GM12878 (cell line): Measurements from ENCODE around the gene TSPEAR. TPM values are rescaled to one million over a fixed set of nuclear protein-coding genes. Genes with fewer than 3 reads are reported as not detected.

Experiments used
- ATAC-seq: fragments of 200-7000 bp; cut with Tn5 transposase; 3 replicates; pipeline ENCODE4 v1.9.1; 2020; ENCODE audit warnings: mild to moderate bottlenecking, moderate library complexity
- BruUV-seq: library from RNA; stranded (reverse); fragments of 400-500 nt; replicated peaks from 2 replicates; lab custom pipeline; 2021; lab: Mats Ljungman, UMichigan
- CTCF ChIA-PET: fragments of 300-600 bp; sonication (Branson Sonifier 250); formaldehyde crosslinking; extraction: SDS; loops from one replicate; lab custom pipeline; 2021; ENCODE audit warnings: inconsistent platforms; lab: Yijun Ruan, JAX
- POLR2A ChIA-PET: fragments of 350-600 bp; formaldehyde crosslinking; extraction: SDS; loops from one replicate; lab custom pipeline; 2021; ENCODE audit warnings: inconsistent platforms; lab: Charles Lee
- RAD21 ChIA-PET: fragments of 300-600 bp; sonication (Branson Sonifier 250); formaldehyde crosslinking; loops from one replicate; lab custom pipeline; 2023; ENCODE audit warnings: antibody characterized with exemption; ENCODE audit not compliant: unreplicated experiment; lab: Charles Lee
- SMC1A ChIA-PET: fragments of 300-600 bp; sonication (Branson Sonifier 250); formaldehyde crosslinking; loops from one replicate; lab custom pipeline; 2023; ENCODE audit not compliant: unreplicated experiment, uncharacterized antibody; lab: Charles Lee
- DNase-seq: peaks from one replicate; pipeline ENCODE4 v3.0.0-alpha.2; 2011; ENCODE audit warnings: low read depth, low spot score
- FAIRE-seq: peaks from 3 replicates; lab custom pipeline; 2011; peaks lifted over from hg19 to GRCh38; lab: Jason Lieb, UNC
- H2AFZ ChIP-seq: 2 replicates; pipeline ENCODE4 v1.6.0; 2011; ENCODE audit warnings: low read depth, low read length, control low read depth; ENCODE audit not compliant: control insufficient read depth
- H3K27ac ChIP-seq: 2 replicates; pipeline ENCODE4 v1.5.1; 2011; ENCODE audit warnings: control low read depth; ENCODE audit not compliant: control insufficient read depth, insufficient read depth
- H3K27me3 ChIP-seq, 2 experiments: replicated peaks in 1 of 2; 2 replicates each; pipeline versions ENCODE4 v1.6.0 to v1.6.1; 2011; ENCODE audit warnings: low read length in 1 of 2; ENCODE audit not compliant: control insufficient read depth in 2 of 2, insufficient read depth in 2 of 2
- H3K36me3 ChIP-seq, 2 experiments: 2 replicates each; pipeline ENCODE4 v1.5.1; 2011; ENCODE audit warnings: low read length in 1 of 2; ENCODE audit not compliant: control insufficient read depth in 2 of 2, insufficient read depth in 2 of 2
- H3K4me1 ChIP-seq: 2 replicates; pipeline ENCODE4 v1.6.1; 2011; ENCODE audit warnings: mild to moderate bottlenecking, low read length, moderate library complexity, mixed read lengths; ENCODE audit not compliant: control insufficient read depth, insufficient read depth
- H3K4me2 ChIP-seq: 2 replicates; pipeline ENCODE4 v1.6.0; 2011; ENCODE audit warnings: control low read depth; ENCODE audit not compliant: control insufficient read depth, insufficient read depth
- H3K4me3 ChIP-seq: fragments of 200-600 bp; sonication (generic); 2 replicates; pipeline ENCODE4 v1.5.1; 2016
- H3K79me2 ChIP-seq: 2 replicates; pipeline ENCODE4 v1.6.0; 2011; ENCODE audit warnings: low read length; ENCODE audit not compliant: control insufficient read depth, insufficient read depth
- H3K9ac ChIP-seq: 2 replicates; pipeline ENCODE4 v1.8.0; 2011; ENCODE audit warnings: low read length, control low read depth, mixed read lengths; ENCODE audit not compliant: control insufficient read depth, insufficient read depth
- H3K9me3 ChIP-seq: replicated peaks from 3 replicates; pipeline ENCODE4 v1.5.1; 2011; ENCODE audit warnings: mild to moderate bottlenecking, low read length; ENCODE audit not compliant: control insufficient read depth, insufficient read depth
- H4K20me1 ChIP-seq: 2 replicates; pipeline ENCODE4 v1.6.0; 2011; ENCODE audit not compliant: control insufficient read depth, insufficient read depth
- FOS ChIP-seq: IDR thresholded peaks from 3 replicates; pipeline ENCODE4 v1.6.1; 2011; ENCODE audit warnings: borderline replicate concordance; ENCODE audit not compliant: insufficient read length; ENCODE audit errors: extremely low read depth
- FOXK2 ChIP-seq: fragments of 450-650 bp; IDR thresholded peaks from 2 replicates; pipeline ENCODE4 v1.6.1; 2017; ENCODE audit warnings: mild to moderate bottlenecking, moderate library complexity
- NFYB ChIP-seq: IDR thresholded peaks from 2 replicates; pipeline ENCODE4 v1.6.1; 2011; ENCODE audit warnings: low read depth, mild to moderate bottlenecking, low read length, improper control_type of control experiment, moderate library complexity; ENCODE audit not compliant: insufficient read depth
- POLR2A ChIP-seq: IDR thresholded peaks from 2 replicates; pipeline ENCODE4 v1.6.1; 2011; ENCODE audit warnings: low read depth, mild to moderate bottlenecking, low read length
- TCF3 ChIP-seq: IDR thresholded peaks from 2 replicates; pipeline ENCODE4 v1.6.1; 2012; ENCODE audit warnings: low read depth, mild to moderate bottlenecking, low read length, borderline replicate concordance; ENCODE audit not compliant: insufficient read depth
- ZNF217 ChIP-seq: fragments of 450-650 bp; IDR thresholded peaks from 2 replicates; pipeline ENCODE4 v1.6.1; 2017; ENCODE audit warnings: antibody characterized with exemption, mild to moderate bottlenecking
- WGBS: methylation state at CpG from one replicate; pipeline ENCODE4 v1.1.6; 2016; ENCODE audit warnings: low lambda C conversion rate; ENCODE audit not compliant: insufficient replicate concordance, insufficient coverage; ENCODE audit errors: missing lambda C conversion rate; 5-methylcytosine and 5-hydroxymethylcytosine counted together
- in situ Hi-C: fragments of 300-500 bp; cut with MboI; formaldehyde crosslinking; loops from 9 replicates; pipeline ENCODE4 v1.14.3; 2018; ENCODE audit warnings: mixed read lengths
- intact Hi-C: fragments of 100-400 bp; cut with micrococcal nuclease; formaldehyde crosslinking; loops from one replicate; pipeline ENCODE4 v1.14.2; 2022; ENCODE audit not compliant: unreplicated experiment
- polyA plus RNA-seq, 11 experiments: library from polyadenylated mRNA; depleted of rRNA in 4 of 11; unstranded in 6 of 11; stranded (reverse) in 5 of 11; fragments of >200 nt; fragmentation: Nextera tagmentation in 4 of 11; fragmentation: Illumina TruSeq in 1 of 11; extraction: Ambion mirVana in 4 of 11; extraction: Trizol in 1 of 11; gene quantifications; 1 replicate in 1 of 11; 2 replicates in 10 of 11; pipeline versions ENCODE4 v1.2.1 to v1.2.3, GENCODE V29; 2011 to 2016; ENCODE audit warnings: inconsistent platforms in 2 of 11, missing spikeins in 2 of 11, low read depth in 1 of 11
- total RNA-seq, 4 experiments: library from RNA; depleted of rRNA in 3 of 4; stranded (reverse); fragments of >200 nt in 3 of 4; fragmentation: Illumina TruSeq in 1 of 4; extraction: Trizol in 1 of 4; gene quantifications; 2 replicates each; pipeline versions ENCODE4 v1.2.1 to v1.2.3, GENCODE V29; 2013 to 2021
- TF ChIP-seq, protein P1 (sequence below): fragments of 450-650 bp; formaldehyde crosslinking; IDR thresholded peaks from 2 replicates; pipeline ENCODE4 v1.4.0; 2020; ENCODE audit warnings: mild to moderate bottlenecking, moderate library complexity
- TF ChIP-seq, protein P2 (sequence below): IDR thresholded peaks from 2 replicates; pipeline ENCODE4 v1.6.1; 2011; ENCODE audit warnings: mild to moderate bottlenecking, low read depth, low read length, moderate library complexity; ENCODE audit not compliant: insufficient replicate concordance
- TF ChIP-seq, protein P3 (sequence below): IDR thresholded peaks from 2 replicates; pipeline ENCODE4 v1.6.1; 2011; ENCODE audit warnings: borderline replicate concordance, low read depth, mild to moderate bottlenecking, moderate library complexity, low read length; ENCODE audit not compliant: insufficient read depth, poor library complexity, severe bottlenecking

The TSPEAR gene
- total and polyA plus RNA-seq, 10 of the 15 experiments (the other 5 are each of a cell fraction or from before 2014, with no cell fraction given), result not detected

GRCh38 chr21:44657635-44658540, 53.5 kb downstream of the TSPEAR start, which contains the start of gene KRTAP12-3 (continued):
- TF ChIP-seq, protein P1, sequence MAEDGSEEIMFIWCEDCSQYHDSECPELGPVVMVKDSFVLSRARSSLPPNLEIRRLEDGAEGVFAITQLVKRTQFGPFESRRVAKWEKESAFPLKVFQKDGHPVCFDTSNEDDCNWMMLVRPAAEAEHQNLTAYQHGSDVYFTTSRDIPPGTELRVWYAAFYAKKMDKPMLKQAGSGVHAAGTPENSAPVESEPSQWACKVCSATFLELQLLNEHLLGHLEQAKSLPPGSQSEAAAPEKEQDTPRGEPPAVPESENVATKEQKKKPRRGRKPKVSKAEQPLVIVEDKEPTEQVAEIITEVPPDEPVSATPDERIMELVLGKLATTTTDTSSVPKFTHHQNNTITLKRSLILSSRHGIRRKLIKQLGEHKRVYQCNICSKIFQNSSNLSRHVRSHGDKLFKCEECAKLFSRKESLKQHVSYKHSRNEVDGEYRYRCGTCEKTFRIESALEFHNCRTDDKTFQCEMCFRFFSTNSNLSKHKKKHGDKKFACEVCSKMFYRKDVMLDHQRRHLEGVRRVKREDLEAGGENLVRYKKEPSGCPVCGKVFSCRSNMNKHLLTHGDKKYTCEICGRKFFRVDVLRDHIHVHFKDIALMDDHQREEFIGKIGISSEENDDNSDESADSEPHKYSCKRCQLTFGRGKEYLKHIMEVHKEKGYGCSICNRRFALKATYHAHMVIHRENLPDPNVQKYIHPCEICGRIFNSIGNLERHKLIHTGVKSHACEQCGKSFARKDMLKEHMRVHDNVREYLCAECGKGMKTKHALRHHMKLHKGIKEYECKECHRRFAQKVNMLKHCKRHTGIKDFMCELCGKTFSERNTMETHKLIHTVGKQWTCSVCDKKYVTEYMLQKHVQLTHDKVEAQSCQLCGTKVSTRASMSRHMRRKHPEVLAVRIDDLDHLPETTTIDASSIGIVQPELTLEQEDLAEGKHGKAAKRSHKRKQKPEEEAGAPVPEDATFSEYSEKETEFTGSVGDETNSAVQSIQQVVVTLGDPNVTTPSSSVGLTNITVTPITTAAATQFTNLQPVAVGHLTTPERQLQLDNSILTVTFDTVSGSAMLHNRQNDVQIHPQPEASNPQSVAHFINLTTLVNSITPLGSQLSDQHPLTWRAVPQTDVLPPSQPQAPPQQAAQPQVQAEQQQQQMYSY (CRISPR knock-in tag), result no peak
- TF ChIP-seq FOS, result no peak
- no peak for TF ChIP-seq POLR2A
- no peak for TF ChIP-seq TCF3
- TF ChIP-seq ZNF217, result no peak

- no peak for ATAC-seq
- no TSS peak for BruUV-seq
- POLR2A ChIA-PET, result no interaction called here
Observed at GRCh38 chr21:44656868-44657267, 54.5 kb downstream of the TSPEAR start.

More at GRCh38 chr21:44656868-44657267, 54.5 kb downstream of the TSPEAR start:
- 0% methylated on average over 1 of the region's 1 CpG for WGBS
- Histone ChIP-seq H3K36me3 (no peaks in the 10 kb centered on the region), H3K27me3 (no peaks in the 10 kb centered on the region), H2AFZ (no peak overlapping the region), H3K4me2 (no peak overlapping the region), H3K9me3 (peaks cover 2% of the 10 kb centered on the region; the same call in 1 of the 3 replicates), H3K4me3 (no peak overlapping the region), H3K9ac (no peak overlapping the region), H3K27ac (no peak overlapping the region), H3K79me2 (no peaks in the 10 kb centered on the region), H4K20me1 (no peaks in the 10 kb centered on the region), H3K4me1 (no peaks in the 10 kb centered on the region)
- intact Hi-C loops (no loop called here), in situ Hi-C loops (no loop called here)
- ChIA-PET RAD21 (no interaction called here), SMC1A (no interaction called here), CTCF (no interaction called here)
- TF ChIP-seq FOXK2, result no peak
- TF ChIP-seq, protein P2, sequence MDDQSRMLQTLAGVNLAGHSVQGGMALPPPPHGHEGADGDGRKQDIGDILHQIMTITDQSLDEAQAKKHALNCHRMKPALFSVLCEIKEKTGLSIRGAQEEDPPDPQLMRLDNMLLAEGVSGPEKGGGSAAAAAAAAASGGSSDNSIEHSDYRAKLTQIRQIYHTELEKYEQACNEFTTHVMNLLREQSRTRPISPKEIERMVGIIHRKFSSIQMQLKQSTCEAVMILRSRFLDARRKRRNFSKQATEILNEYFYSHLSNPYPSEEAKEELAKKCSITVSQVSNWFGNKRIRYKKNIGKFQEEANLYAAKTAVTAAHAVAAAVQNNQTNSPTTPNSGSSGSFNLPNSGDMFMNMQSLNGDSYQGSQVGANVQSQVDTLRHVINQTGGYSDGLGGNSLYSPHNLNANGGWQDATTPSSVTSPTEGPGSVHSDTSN, result no peak
- TF ChIP-seq, protein P3, sequence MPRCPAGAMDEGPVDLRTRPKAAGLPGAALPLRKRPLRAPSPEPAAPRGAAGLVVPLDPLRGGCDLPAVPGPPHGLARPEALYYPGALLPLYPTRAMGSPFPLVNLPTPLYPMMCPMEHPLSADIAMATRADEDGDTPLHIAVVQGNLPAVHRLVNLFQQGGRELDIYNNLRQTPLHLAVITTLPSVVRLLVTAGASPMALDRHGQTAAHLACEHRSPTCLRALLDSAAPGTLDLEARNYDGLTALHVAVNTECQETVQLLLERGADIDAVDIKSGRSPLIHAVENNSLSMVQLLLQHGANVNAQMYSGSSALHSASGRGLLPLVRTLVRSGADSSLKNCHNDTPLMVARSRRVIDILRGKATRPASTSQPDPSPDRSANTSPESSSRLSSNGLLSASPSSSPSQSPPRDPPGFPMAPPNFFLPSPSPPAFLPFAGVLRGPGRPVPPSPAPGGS, result no peak
- no peak for TF ChIP-seq NFYB
- DNase-seq (no peak), FAIRE-seq (no peak)
